H1 (cell line): ENCODE measurements around the gene IL2RA. TPM values are rescaled to one million over a fixed set of nuclear protein-coding genes. Genes with fewer than 3 reads are reported as not detected.

Experiments used
- GTF2F1 ChIP-seq: IDR thresholded peaks from 2 replicates; pipeline ENCODE4 v1.6.1; 2012; ENCODE audit warnings: low read depth, low read length, improper control_type of control experiment, borderline replicate concordance
- RXRA ChIP-seq: IDR thresholded peaks from 2 replicates; pipeline ENCODE4 v1.6.1; 2011; ENCODE audit warnings: low read depth, mild to moderate bottlenecking, low read length, moderate library complexity; ENCODE audit not compliant: insufficient read depth
- polyA plus RNA-seq, 7 experiments: library from polyadenylated mRNA; depleted of rRNA in 3 of 7; stranded (reverse) in 5 of 7; unstranded in 2 of 7; fragments of >200 nt in 5 of 7; fragments of 200-250 nt in 2 of 7; gene quantifications; 1 replicate in 5 of 7; 2 replicates in 1 of 7; 4 replicates in 1 of 7; pipeline versions ENCODE4 v1.2.1 to v1.2.3, GENCODE V29; 2011 to 2013; ENCODE audit warnings: missing spikeins in 2 of 7, mixed read lengths in 2 of 7
- total RNA-seq: library from RNA; stranded (reverse); fragmentation: NEBNext Ultra II Directional; extraction: Animal tissue kit (Norgen Biotek cat#: 25700); gene quantifications from 2 replicates; pipeline ENCODE4 v1.2.1, GENCODE V29; 2021

IL2RA gene
- total and polyA plus RNA-seq, 2 of the 8 experiments (the other 6 are each of a cell fraction or from before 2014, with no cell fraction given), result not detected

GRCh38 chr10:5992398-5992797 is 69.8 kb downstream of the IL2RA start (continued):
- TF ChIP-seq RXRA (no peak), GTF2F1 (no peak)
